Limb (tissue), 2 donors: ENCODE data around the gene RASGRF1.
"Not testable (repeated sequence)": the region's sequence is repeated elsewhere in the genome, so short reads cannot be mapped to it uniquely, and the experiment has no call there.

Experiments
- DNase-seq, 2 donors: peaks; one replicate each; pipeline ENCODE4 v3.0.0-alpha.2; 2016; ENCODE audit errors: extremely low spot score in 2 of 2

RASGRF1 gene

GRCh38 chr15:79010278-79010677, 80.3 kb downstream of the RASGRF1 start:
- no peak for DNase-seq

GRCh38 chr15:79009379-79009778, 81.2 kb downstream of the RASGRF1 start:
- DNase-seq, result no peak

GRCh38 chr15:79008659-79009058, 81.9 kb downstream of the RASGRF1 start:
- DNase-seq, result no peak

- DNase-seq, result no peak
Observed at GRCh38 chr15:79007066-79007465, 83.5 kb downstream of the RASGRF1 start.

- DNase-seq, result no peak
Observed at GRCh38 chr15:79006071-79006470, 84.5 kb downstream of the RASGRF1 start.

GRCh38 chr15:79004336-79004735, 86.2 kb downstream of the RASGRF1 start:
- DNase-seq, result no peak

GRCh38 chr15:79003896-79004295, 86.7 kb downstream of the RASGRF1 start:
- no peak for DNase-seq

- no peak for DNase-seq
Observed at GRCh38 chr15:79003301-79003700, 87.3 kb downstream of the RASGRF1 start.

- no peak for DNase-seq
Observed at GRCh38 chr15:79002581-79002980, 88.0 kb downstream of the RASGRF1 start.

- no peak for DNase-seq
Observed at GRCh38 chr15:78999636-79000035, 90.9 kb downstream of the RASGRF1 start.

- DNase-seq, result no peak
Observed at GRCh38 chr15:78998526-78998925, 92.1 kb downstream of the RASGRF1 start.

- no peak for DNase-seq
Observed at GRCh38 chr15:78997981-78998499, 92.5 kb downstream of the RASGRF1 start.

- no peak for DNase-seq
Observed at GRCh38 chr15:78996894-78997275, 93.7 kb downstream of the RASGRF1 start.

- no peak for DNase-seq
Observed at GRCh38 chr15:78995921-78996893, 94.4 kb downstream of the RASGRF1 start.

GRCh38 chr15:78995161-78995560, 95.4 kb downstream of the RASGRF1 start:
- not testable (repeated sequence) for DNase-seq

GRCh38 chr15:78993931-78994530, 96.5 kb downstream of the RASGRF1 start:
- no peak for DNase-seq

GRCh38 chr15:78993257-78993930, 97.2 kb downstream of the RASGRF1 start:
- no peak for DNase-seq

- no peak for DNase-seq
Observed at GRCh38 chr15:78992416-78993256, 97.9 kb downstream of the RASGRF1 start.

- no peak for DNase-seq
Observed at GRCh38 chr15:78991879-78992278, 98.7 kb downstream of the RASGRF1 start.

GRCh38 chr15:78991476-78991875, 99.1 kb downstream of the RASGRF1 start:
- no peak for DNase-seq

- DNase-seq, result no peak
Observed at GRCh38 chr15:78990278-78990677, 100.3 kb downstream of the RASGRF1 start.
